K562 (cell line): Measurements from ENCODE around the gene PACS2.
A peak's percentile ranks its signal among the peaks of the same experiment; 100 is the strongest.

Source experiments
- ATF6 ChIP-seq: sonication (generic); formaldehyde crosslinking; IDR thresholded peaks from 2 replicates; pipeline ENCODE4 v1.4.0; 2020; ENCODE audit warnings: mild to moderate bottlenecking, missing genetic modification reagents
- BHLHE40 ChIP-seq: IDR thresholded peaks from 2 replicates; pipeline ENCODE4 v1.6.1; 2011; ENCODE audit warnings: low read length, improper control_type of control experiment
- CTCF ChIP-seq, 3 experiments: IDR thresholded peaks in 2 of 3; conservative IDR thresholded peaks in 1 of 3; 2 replicates each; pipeline ENCODE4 v1.5.1; 2011 to 2012; ENCODE audit warnings: low read length in 3 of 3, mild to moderate bottlenecking in 3 of 3, control low read depth in 2 of 3, improper control_type of control experiment in 1 of 3, inconsistent platforms in 1 of 3, low read depth in 1 of 3, mixed read lengths in 1 of 3, moderate library complexity in 1 of 3; ENCODE audit not compliant: insufficient read depth in 2 of 3
- LARP7 ChIP-seq: fragments of 450-650 bp; IDR thresholded peaks from 2 replicates; pipeline ENCODE4 v1.6.1; 2016
- LEF1 ChIP-seq: fragments of 450-650 bp; IDR thresholded peaks from 2 replicates; pipeline ENCODE4 v1.6.1; 2016; ENCODE audit warnings: mild to moderate bottlenecking
- MBD1 ChIP-seq: fragments of 250-450 bp; sonication (Bioruptor Pico); IDR thresholded peaks from 2 replicates; pipeline ENCODE4 v1.8.0; 2022; ENCODE audit warnings: inconsistent platforms
- MTA2 ChIP-seq: fragments of 450-650 bp; IDR thresholded peaks from 2 replicates; pipeline ENCODE4 v1.6.1; 2016; ENCODE audit warnings: low read depth
- NEUROD1 ChIP-seq: fragments of 150-350 bp; IDR thresholded peaks from 2 replicates; pipeline ENCODE4 v1.6.1; 2014; ENCODE audit warnings: borderline replicate concordance, low read length, low read depth; ENCODE audit not compliant: partially characterized antibody
- SIRT6 ChIP-seq: IDR thresholded peaks from one replicate; pipeline ENCODE4 v1.6.1; 2012; ENCODE audit warnings: low read depth, mild to moderate bottlenecking, control low read depth, inconsistent platforms, low read length, moderate library complexity
- USF2 ChIP-seq: sonication (generic); formaldehyde crosslinking; IDR thresholded peaks from 2 replicates; pipeline ENCODE4 v1.5.0; 2020; ENCODE audit warnings: missing genetic modification reagents
- ZBTB43 ChIP-seq: sonication (generic); formaldehyde crosslinking; IDR thresholded peaks from 2 replicates; pipeline ENCODE4 v1.8.0; 2023; ENCODE audit warnings: mild to moderate bottlenecking, missing genetic modification reagents
- ZNF263 ChIP-seq: sonication (generic); formaldehyde crosslinking; IDR thresholded peaks from 2 replicates; pipeline ENCODE4 v1.8.0; 2022; ENCODE audit warnings: mild to moderate bottlenecking, missing genetic modification reagents, borderline replicate concordance
- ZNF408 ChIP-seq: fragments of 250-450 bp; sonication (Bioruptor Pico); IDR thresholded peaks from 2 replicates; pipeline ENCODE4 v1.4.0; 2020; ENCODE audit warnings: low read depth, mild to moderate bottlenecking, moderate library complexity
- ZNF766 ChIP-seq: fragments of 200-800 bp; sonication (Bioruptor generic); conservative IDR thresholded peaks from 2 replicates; pipeline ENCODE4 v1.6.1; 2016; ENCODE audit warnings: missing genetic modification characterization, missing compliant biosample characterization

GRCh38 chr14:105334383-105335230, 20.1 kb downstream of the PACS2 start:
- no peak for TF ChIP-seq SIRT6
- no peak for TF ChIP-seq NEUROD1
- no peak for TF ChIP-seq ZNF263
- TF ChIP-seq ATF6 (CRISPR knock-in tag), result no peak
- TF ChIP-seq LEF1, result no peak
- no peak for TF ChIP-seq ZNF408 (CRISPR knock-in tag)
- 0 out of 6 replicates have a peak, but pooled peaks of 1 of the 3 experiments have one; percentile 16 for TF ChIP-seq CTCF (IDR thresholded peaks at IDR 0.05 in 2 of 3, conservative IDR thresholded peaks at IDR 0.05 in 1 of 3; ENCODE audit: insufficient read depth in 2 of 3, low read depth in 1 of 3, low read length in 3 of 3)
- no peak for TF ChIP-seq MTA2
- no peak for TF ChIP-seq BHLHE40
- TF ChIP-seq ZBTB43 (CRISPR knock-in tag), result no peak
- TF ChIP-seq USF2 (CRISPR knock-in tag), result no peak
- no peak for TF ChIP-seq LARP7
- no peak for TF ChIP-seq ZNF766
- TF ChIP-seq MBD1 (CRISPR knock-in tag), result no peak
